NCI-H748 (cell line): ENCODE results near the gene LRRC49.
"Not testable (repeated sequence)": the region's sequence is repeated elsewhere in the genome, so short reads cannot be mapped to it uniquely, and the experiment has no call there.

Source experiments
- DNase-seq: peaks from one replicate; lab custom pipeline; 2025; ENCODE audit not compliant: unreplicated experiment; lab: John Stamatoyannopoulos, UW

LRRC49 gene

GRCh38 chr15:70892002-70892911 lies at the start of gene LRRC49, which contains the start of gene THAP10:
TSS of gene LRRC49 (plus strand) at chr15:70892826. CDS start at chr15:70892895, 69 bp downstream.
TSS of gene THAP10 (minus strand) at chr15:70892433. CDS start at chr15:70892272, 161 bp downstream.
- peak; percentile 99 for DNase-seq

GRCh38 chr15:70845602-70846360 lies 46.8 kb upstream of the LRRC49 start:
- no peak for DNase-seq

- no peak for DNase-seq
These were observed 40.7 kb upstream of the LRRC49 start for GRCh38 chr15:70851889-70852288.

GRCh38 chr15:70852501-70853317 lies 39.9 kb upstream of the LRRC49 start:
- no peak for DNase-seq

- DNase-seq, result peak; percentile 66
These were observed 39.2 kb upstream of the LRRC49 start for GRCh38 chr15:70853318-70853972.

GRCh38 chr15:70853973-70854665 lies 38.5 kb upstream of the LRRC49 start, which contains the start of gene LARP6:
TSS of gene LARP6 (minus strand) at chr15:70854157. CDS start at chr15:70854088, 69 bp downstream.
- peak; percentile 64 for DNase-seq

GRCh38 chr15:70854666-70854976 lies 38.0 kb upstream of the LRRC49 start:
- no peak for DNase-seq

GRCh38 chr15:70855764-70856163 lies 36.9 kb upstream of the LRRC49 start:
- DNase-seq, result no peak

- no peak for DNase-seq
These were observed 36.3 kb upstream of the LRRC49 start for GRCh38 chr15:70856177-70856883.

GRCh38 chr15:70856884-70857561 lies 35.6 kb upstream of the LRRC49 start:
- no peak for DNase-seq

GRCh38 chr15:70857562-70858285 lies 34.9 kb upstream of the LRRC49 start:
- DNase-seq, result no peak

- not testable (repeated sequence) for DNase-seq
These were observed 33.9 kb upstream of the LRRC49 start for GRCh38 chr15:70858614-70859321.

GRCh38 chr15:70859322-70859908 lies 33.2 kb upstream of the LRRC49 start:
- no peak for DNase-seq

GRCh38 chr15:70859998-70860397 lies 32.6 kb upstream of the LRRC49 start:
- DNase-seq, result no peak

- no peak for DNase-seq
These were observed 29.0 kb upstream of the LRRC49 start for GRCh38 chr15:70863450-70864218.

- no peak for DNase-seq
These were observed 25.5 kb upstream of the LRRC49 start for GRCh38 chr15:70866982-70867641.
